GM12892 (cell line): Measurements from ENCODE around the gene PROC.

Source experiments
- POLR2A ChIP-seq: IDR thresholded peaks from 2 replicates; pipeline ENCODE4 v1.6.1; 2011; ENCODE audit warnings: low read depth, low read length, control low read depth
- POLR2AphosphoS5 ChIP-seq: IDR thresholded peaks from 2 replicates; pipeline ENCODE4 v1.6.1; 2011; ENCODE audit warnings: low read depth, low read length, control low read depth

DNA sequence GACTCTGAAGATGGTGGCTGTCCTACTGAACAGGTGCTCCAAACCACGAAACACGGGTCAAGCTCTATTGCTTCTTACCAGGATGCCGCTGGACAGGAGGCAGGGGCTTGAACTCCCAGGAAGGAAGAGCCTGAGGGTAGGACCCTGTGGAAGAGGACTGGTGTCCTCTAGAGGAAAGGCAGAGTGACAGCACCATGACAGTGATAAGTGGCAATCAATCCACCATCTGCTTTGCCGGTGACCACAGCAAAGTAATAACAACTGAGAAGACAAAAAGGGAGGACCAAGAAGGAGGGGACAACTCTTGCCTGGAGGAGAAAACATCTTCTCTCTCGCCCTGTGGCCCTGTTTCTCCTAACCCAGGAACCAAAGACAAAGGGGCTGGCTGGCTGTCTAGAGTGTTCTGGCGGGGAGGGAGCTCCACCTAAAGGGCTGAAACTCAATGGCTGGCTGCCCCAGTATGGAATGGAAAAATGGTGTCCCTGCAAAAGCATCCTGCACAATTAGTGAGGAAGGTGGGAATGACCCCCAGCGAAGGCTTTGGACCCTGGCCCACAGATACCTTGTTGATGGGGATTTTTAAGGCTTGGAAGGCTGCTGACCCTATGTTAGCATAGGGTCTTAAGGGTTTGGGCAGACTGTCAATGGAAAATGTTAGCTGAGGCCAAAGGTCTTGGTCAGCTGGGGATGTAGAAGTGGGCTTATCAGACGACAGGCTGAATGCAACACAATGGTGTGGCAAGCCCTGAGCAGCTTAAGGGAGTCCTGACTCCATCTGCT is 35.4 kb downstream of the PROC start:
- TF ChIP-seq POLR2A (no peak), POLR2AphosphoS5 (no peak)
